Measurements from ENCODE around the gene SLC25A21.
"Not testable (repeated sequence)": the region's sequence is repeated elsewhere in the genome, so short reads cannot be mapped to it uniquely, and the experiment has no call there.

Gene SLC25A21

GRCh38 chr14:36707570-36707969, 464.8 kb downstream of the SLC25A21 start:
- DNase-seq (ENCODE audit: low read depth in 2 of 2), result no peak

- DNase-seq (ENCODE audit: low read depth in 2 of 2), result no peak
Measured at GRCh38 chr14:36702474-36702873, 469.9 kb downstream of the SLC25A21 start.

- DNase-seq (ENCODE audit: low read depth in 2 of 2), result no peak
Measured at GRCh38 chr14:36701132-36701531, 471.3 kb downstream of the SLC25A21 start.

- no peak for DNase-seq (ENCODE audit: low read depth in 2 of 2)
Measured at GRCh38 chr14:36700651-36701050, 471.8 kb downstream of the SLC25A21 start.

- not testable (repeated sequence) for DNase-seq (ENCODE audit: low read depth in 2 of 2)
Measured at GRCh38 chr14:36699420-36699819, 473.0 kb downstream of the SLC25A21 start.

GRCh38 chr14:36690311-36691040, 481.9 kb downstream of the SLC25A21 start:
- no peak for DNase-seq (ENCODE audit: low read depth in 2 of 2)

GRCh38 chr14:36684946-36685345, 487.5 kb downstream of the SLC25A21 start:
- DNase-seq (ENCODE audit: low read depth in 2 of 2), result no peak

- no peak for DNase-seq (ENCODE audit: low read depth in 2 of 2)
Measured at GRCh38 chr14:36683083-36683724, 489.2 kb downstream of the SLC25A21 start.

GRCh38 chr14:36682338-36682737, 490.1 kb downstream of the SLC25A21 start:
- DNase-seq (ENCODE audit: low read depth in 2 of 2), result no peak

- DNase-seq (ENCODE audit: low read depth in 2 of 2), result no peak
Measured at GRCh38 chr14:36676236-36676635, 496.2 kb downstream of the SLC25A21 start.

GRCh38 chr14:36675581-36675980, 496.8 kb downstream of the SLC25A21 start:
- no peak for DNase-seq (ENCODE audit: low read depth in 2 of 2)

GRCh38 chr14:36674659-36675058, 497.7 kb downstream of the SLC25A21 start:
- no peak for DNase-seq (ENCODE audit: low read depth in 2 of 2)

GRCh38 chr14:36672095-36672494, 500.3 kb downstream of the SLC25A21 start:
- no peak for DNase-seq (ENCODE audit: low read depth in 2 of 2)

- DNase-seq (ENCODE audit: low read depth in 2 of 2), result no peak
Measured at GRCh38 chr14:36671149-36671548, 501.3 kb downstream of the SLC25A21 start.

- DNase-seq (ENCODE audit: low read depth in 2 of 2), result no peak
Measured at GRCh38 chr14:36667679-36668078, 504.7 kb downstream of the SLC25A21 start.

- no peak for DNase-seq (ENCODE audit: low read depth in 2 of 2)
Measured at GRCh38 chr14:36666416-36667206, 505.8 kb downstream of the SLC25A21 start.

- DNase-seq (ENCODE audit: low read depth in 2 of 2), result no peak
Measured at GRCh38 chr14:36665887-36666415, 506.5 kb downstream of the SLC25A21 start.

- DNase-seq (ENCODE audit: low read depth in 2 of 2), result no peak
Measured at GRCh38 chr14:36664322-36665193, 507.8 kb downstream of the SLC25A21 start.

GRCh38 chr14:36663404-36664321, 508.7 kb downstream of the SLC25A21 start:
- DNase-seq (ENCODE audit: low read depth in 2 of 2), result no peak

All from stimulated activated CD4-positive, alpha-beta T cell treated with anti-CD3 and anti-CD28 coated beads, Interleukin-1b, Interleukin-23, amount 100 ng/mL, for 1 hour (primary cell).